HG03521 (cell line): ENCODE results near the gene TMEM204.
"Not testable (repeated sequence)": the region's sequence is repeated elsewhere in the genome, so short reads cannot be mapped to it uniquely, and the experiment has no call there.

Experiments
- ATAC-seq: cut with Tn5 transposase; IDR thresholded peaks from one replicate; pipeline ENCODE4 v1.9.1; 2021; ENCODE audit warnings: mild to moderate bottlenecking, moderate library complexity; ENCODE audit not compliant: unreplicated experiment

Gene TMEM204

DNA sequence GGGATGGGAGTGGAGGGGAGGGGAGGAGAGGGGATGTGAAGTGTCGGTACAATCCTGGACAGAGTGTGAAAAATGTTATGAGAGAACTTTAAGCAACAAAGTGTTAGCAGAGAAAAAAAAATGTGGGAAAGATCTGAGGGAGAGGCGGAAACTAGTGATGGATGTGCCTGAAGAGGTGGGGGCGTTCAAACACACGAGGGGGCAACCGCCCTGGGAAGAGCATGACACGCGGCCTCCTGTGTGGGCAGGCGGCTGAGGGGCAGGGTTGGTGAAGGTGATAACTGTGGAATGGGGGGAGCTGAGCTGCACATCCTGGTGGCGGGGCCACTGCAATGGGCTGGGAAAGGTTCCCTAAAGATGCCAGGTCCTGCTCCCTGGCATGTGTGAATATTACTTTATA lies 48.3 kb downstream of the TMEM204 start:
- ATAC-seq: no peak

DNA sequence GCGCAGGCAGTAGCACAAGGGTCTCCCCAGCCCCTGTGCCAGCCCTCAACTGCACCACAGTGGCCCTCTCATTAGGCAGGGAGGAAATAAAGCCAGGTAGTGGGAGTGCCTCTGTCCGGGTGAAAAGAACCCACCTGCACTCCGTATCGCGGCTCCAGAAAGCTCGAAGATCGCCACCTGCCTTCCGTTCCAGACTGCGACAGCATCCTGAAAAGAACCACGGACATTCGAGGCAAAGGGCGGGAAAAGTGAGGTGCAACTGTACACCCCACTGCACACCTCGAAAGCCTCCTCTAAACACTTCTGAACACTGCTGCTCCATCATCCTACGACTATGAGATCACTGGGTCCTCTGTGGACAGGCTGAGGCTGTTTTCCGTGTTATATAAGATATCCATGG lies 49.7 kb downstream of the TMEM204 start:
- ATAC-seq: no peak

DNA sequence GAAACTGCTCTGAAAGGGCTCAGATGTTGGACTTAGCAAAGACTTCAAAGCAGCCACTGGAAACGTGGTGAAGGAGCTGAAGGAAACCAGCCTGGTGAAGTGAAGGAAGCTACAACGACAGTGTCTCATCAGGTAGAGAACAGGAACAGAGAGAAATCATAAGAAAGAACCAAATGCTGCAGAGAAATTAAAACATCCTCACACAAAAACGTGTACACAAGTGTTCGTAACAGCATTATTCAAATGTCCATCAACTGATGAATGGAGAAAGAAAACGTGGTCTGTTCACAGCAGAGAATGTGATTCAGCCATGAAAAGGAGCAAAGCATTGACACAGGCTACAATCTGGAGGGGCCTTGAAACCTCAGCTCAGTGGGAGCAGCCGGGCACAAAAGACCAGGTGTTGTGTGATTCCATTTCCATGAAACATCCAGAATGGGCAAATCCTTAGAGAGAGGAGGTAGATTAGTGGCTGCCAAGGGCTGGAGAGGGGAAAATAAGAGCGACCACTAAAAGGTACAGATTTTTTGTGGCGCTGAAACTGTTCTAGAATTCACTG lies 51.5 kb downstream of the TMEM204 start:
- no peak for ATAC-seq

GRCh38 chr16:1590366-1590765 lies 56.9 kb downstream of the TMEM204 start:
- ATAC-seq: no peak

DNA sequence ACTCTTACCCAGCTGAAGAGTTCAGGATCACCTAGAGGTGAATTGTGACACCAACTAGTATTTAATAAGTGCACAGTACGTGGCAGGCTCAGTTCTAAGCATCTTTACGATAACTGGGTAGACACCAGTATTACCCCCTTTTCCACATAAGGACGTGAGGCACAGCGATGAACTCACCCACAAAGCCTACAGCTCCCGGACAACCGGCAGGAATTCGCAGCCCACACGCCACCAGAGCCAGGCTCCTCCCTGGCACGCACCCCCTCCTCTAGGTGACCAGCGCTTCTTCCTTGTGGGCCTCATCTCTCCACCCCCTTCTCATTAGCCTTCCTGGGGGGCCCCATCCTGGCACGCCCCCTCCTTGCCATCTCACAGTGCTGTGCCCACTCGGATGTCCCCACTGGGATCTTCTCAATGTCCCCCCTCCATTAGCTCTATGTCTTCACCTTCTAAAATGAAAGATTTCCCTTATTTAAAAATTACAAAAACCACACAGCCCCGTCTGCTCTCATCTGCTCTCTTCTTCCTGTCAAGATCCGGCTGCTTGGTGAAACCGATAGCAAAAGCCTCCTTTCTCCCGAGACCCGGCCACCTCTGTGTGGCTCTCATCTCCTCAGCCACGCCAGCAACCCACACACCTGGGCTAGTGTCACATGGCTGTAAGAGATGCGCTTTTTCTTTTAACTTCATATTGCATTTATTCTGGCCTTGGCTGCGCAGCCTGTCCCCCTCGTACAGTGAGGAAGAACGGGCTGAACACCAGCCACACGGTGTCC lies 57.7 kb downstream of the TMEM204 start:
- ATAC-seq: no peak

DNA sequence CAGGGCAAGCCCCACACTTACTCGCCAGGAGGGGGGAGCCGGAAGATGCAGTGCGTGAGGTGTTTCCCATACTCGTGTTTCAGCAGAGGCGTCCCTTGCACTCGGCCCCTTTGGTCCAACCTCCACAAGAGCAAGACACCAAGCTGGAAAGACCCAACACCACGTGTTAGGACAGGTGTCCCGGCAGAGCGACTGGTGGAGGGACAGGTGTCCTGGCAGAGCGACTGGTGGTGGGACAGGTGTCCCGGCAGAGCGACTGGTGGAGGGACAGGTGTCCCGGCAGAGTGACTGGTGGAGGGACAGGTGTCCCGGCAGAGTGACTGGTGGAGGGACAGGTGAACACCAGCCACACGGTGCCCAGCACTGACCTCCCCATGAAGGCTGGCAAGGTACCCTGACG lies 59.0 kb downstream of the TMEM204 start:
- ATAC-seq: no peak

- ATAC-seq: not testable (repeated sequence)
These were observed 62.0 kb downstream of the TMEM204 start for GRCh38 chr16:1595511-1595910.

- no peak for ATAC-seq
These were observed 63.0 kb downstream of the TMEM204 start for GRCh38 chr16:1596516-1596915.

- no peak for ATAC-seq
These were observed 63.7 kb downstream of the TMEM204 start for GRCh38 chr16:1597154-1597553.

GRCh38 chr16:1601031-1601430 lies 67.6 kb downstream of the TMEM204 start:
- ATAC-seq: no peak

DNA sequence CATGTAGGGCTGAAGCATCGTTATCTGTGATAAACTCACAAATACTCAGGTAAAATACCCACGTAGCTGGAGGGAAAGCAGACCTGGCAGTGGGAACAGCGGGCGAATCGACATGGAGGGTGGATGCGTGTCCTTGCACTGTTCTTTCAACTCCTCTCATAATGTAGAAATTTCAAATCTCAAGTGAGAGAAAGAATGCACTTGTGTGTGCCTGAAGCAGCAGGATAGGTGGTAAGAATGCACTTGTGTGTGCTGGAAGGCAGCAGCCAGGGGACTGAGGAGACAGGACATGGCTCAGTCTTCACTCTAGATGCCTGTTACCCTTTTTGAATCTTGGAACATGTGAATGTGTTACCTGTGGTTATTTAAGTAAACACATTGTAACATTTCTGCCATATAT lies 68.0 kb downstream of the TMEM204 start:
- no peak for ATAC-seq

GRCh38 chr16:1602285-1602684 lies 68.8 kb downstream of the TMEM204 start:
- ATAC-seq: no peak
